ENCODE measurements around the gene TRIM5. TPM values are rescaled to one million over a fixed set of nuclear protein-coding genes. Genes with fewer than 3 reads are reported as not detected.

Gene TRIM5
- total RNA-seq, 2 donors from 2014 or later = 7.9 to 10.0 TPM

DNA sequence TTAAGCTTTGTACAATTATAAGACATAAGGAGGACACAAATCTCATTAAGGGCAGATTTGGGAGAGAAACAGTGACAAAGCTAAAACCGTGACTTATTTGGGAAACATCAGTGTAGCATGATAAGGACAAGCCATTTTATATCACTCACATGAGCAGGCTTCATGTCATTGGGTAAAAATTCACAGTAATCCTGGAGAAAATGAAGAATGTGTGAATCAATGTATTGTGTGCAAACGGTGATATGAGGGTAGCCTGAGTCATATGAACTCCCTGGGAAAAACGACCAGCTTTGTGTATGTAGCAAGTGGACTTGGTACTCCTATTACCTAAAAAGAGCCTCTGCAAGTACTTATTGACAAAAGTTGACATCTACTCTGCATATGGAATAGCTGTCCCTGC lies 66.1 kb downstream of the TRIM5 start:
- H3K4me1 ChIP-seq = peaks cover 0 to 12% of the 10 kb centered on the region in 2 donors

More for the DNA sequence above, 66.1 kb downstream of the TRIM5 start:
- TF ChIP-seq, protein P1, sequence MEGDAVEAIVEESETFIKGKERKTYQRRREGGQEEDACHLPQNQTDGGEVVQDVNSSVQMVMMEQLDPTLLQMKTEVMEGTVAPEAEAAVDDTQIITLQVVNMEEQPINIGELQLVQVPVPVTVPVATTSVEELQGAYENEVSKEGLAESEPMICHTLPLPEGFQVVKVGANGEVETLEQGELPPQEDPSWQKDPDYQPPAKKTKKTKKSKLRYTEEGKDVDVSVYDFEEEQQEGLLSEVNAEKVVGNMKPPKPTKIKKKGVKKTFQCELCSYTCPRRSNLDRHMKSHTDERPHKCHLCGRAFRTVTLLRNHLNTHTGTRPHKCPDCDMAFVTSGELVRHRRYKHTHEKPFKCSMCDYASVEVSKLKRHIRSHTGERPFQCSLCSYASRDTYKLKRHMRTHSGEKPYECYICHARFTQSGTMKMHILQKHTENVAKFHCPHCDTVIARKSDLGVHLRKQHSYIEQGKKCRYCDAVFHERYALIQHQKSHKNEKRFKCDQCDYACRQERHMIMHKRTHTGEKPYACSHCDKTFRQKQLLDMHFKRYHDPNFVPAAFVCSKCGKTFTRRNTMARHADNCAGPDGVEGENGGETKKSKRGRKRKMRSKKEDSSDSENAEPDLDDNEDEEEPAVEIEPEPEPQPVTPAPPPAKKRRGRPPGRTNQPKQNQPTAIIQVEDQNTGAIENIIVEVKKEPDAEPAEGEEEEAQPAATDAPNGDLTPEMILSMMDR (IDR thresholded peaks at IDR 0.05) = no peak
- DNase-seq (ENCODE audit: low spot score) = no peak
- no peaks in the 10 kb centered on the region for H3K9me3 ChIP-seq
- no peaks in the 10 kb centered on the region for H3K27me3 ChIP-seq
- no peaks in the 10 kb centered on the region for H3K36me3 ChIP-seq
- no peak overlapping the region for H3K4me3 ChIP-seq
- no peak overlapping the region for H3K27ac ChIP-seq

Other genes starting within 250 kb of the TRIM5 start
- gene OR51I1, start 243.6 kb downstream of the TRIM5 start, total RNA-seq = not detected
- not detected for gene OR51I2, start 235.8 kb downstream of the TRIM5 start, total RNA-seq
- not detected for gene OR52D1, start 196.4 kb downstream of the TRIM5 start, total RNA-seq
- gene UBQLN3, start 175.1 kb downstream of the TRIM5 start, total RNA-seq = not detected
- gene UBQLNL, start 168.4 kb downstream of the TRIM5 start, total RNA-seq = under 1 TPM in 1 of 2 donors, not detected in 1; 0.30 TPM
- not detected for gene OR52H1, start 136.5 kb downstream of the TRIM5 start, total RNA-seq
- not detected for gene OR52B6, start 104.2 kb downstream of the TRIM5 start, total RNA-seq
- gene TRIM6, start 88.4 kb downstream of the TRIM5 start, total RNA-seq = 1 to 10 TPM; 1.3 TPM
- gene TRIM34, start 60.1 kb downstream of the TRIM5 start, total RNA-seq = 1 to 10 TPM; 1.4 to 3.8 TPM
- gene TRIM22, start 4.7 kb upstream of the TRIM5 start, total RNA-seq = 10 to 100 TPM in 1 of 2 donors, 1 to 10 TPM in 1; 7.6 to 12.8 TPM
- gene OR56B1, start 51.4 kb upstream of the TRIM5 start, total RNA-seq = not detected
- not detected for gene OR52N4, start 69.2 kb upstream of the TRIM5 start, total RNA-seq
- gene OR52N5, start 98.3 kb upstream of the TRIM5 start, total RNA-seq = not detected
- gene OR52N1, start 106.2 kb upstream of the TRIM5 start, total RNA-seq = not detected
- not detected for gene OR52N2, start 123.8 kb upstream of the TRIM5 start, total RNA-seq
- not detected for gene OR52E6, start 156.8 kb upstream of the TRIM5 start, total RNA-seq
- gene OR52E8, start 172.6 kb upstream of the TRIM5 start, total RNA-seq = not detected
- gene OR52E4, start 195.6 kb upstream of the TRIM5 start, total RNA-seq = not detected
- gene OR52E5, start 208.1 kb upstream of the TRIM5 start, total RNA-seq = not detected

All from right atrium auricular region (tissue), 2 donors.